GM18520 (cell line): ENCODE measurements around the gene NID2.

Source experiments
- ATAC-seq: cut with Tn5 transposase; IDR thresholded peaks from one replicate; pipeline ENCODE4 v1.9.1; 2021; ENCODE audit not compliant: unreplicated experiment

The NID2 gene

DNA sequence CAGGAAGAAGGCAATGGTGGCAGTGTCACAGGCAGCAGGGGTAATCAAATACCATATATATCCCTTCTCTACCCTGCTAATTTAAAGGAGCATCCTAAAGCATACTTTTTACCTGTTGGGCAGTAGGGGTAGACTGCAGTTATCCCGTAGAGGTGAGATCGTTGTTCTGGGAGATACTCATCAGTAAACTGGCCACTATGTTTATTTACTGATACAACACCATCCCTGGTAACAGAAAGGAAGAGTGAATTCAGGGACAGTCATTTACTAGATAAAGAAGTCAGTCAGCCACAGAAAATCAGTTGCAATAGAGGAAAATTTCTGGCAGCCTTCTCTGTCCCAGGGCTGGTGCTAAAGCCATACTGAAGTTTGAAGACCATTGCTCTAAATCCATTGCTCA lies 63.2 kb downstream of the NID2 start:
- ATAC-seq, result no peak

DNA sequence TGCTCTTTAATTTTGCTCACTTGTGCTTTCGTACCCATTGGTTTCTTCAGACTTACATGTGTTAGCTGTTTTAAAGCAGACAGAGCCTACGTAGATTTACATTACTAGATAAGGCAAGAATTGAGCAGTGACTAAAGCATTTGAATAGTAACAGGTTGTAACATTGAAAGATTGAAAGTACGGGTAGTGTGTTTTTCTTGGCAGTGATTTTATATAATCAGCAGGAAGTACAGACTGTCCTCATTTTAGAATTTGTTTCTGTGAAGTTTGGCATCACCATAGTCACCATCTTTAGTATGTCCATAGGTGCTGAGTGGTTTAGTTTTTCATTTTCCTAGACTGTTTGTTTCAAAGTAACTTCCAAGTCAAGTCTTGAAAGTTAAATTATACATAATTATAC lies 65.5 kb downstream of the NID2 start:
- no peak for ATAC-seq

DNA sequence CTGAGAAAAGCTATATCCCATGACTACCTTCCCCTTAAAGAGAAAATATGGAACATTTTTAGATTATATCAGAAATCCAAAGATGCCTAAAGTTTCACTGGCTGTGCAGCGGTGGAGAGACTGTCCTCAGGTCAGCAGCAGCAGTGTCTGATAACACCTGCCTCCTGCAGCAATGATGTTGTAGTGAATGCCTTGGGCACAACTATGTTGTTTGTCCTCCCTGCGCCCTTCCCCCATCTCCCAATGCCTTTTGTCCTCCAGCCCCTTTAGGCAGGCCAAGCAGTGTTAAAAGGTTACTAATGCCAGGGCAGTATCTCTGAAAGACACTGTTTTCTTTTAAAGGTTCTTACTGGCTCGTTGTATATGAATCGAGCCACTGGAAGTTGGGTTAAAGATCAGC lies 66.3 kb downstream of the NID2 start:
- no peak for ATAC-seq

DNA sequence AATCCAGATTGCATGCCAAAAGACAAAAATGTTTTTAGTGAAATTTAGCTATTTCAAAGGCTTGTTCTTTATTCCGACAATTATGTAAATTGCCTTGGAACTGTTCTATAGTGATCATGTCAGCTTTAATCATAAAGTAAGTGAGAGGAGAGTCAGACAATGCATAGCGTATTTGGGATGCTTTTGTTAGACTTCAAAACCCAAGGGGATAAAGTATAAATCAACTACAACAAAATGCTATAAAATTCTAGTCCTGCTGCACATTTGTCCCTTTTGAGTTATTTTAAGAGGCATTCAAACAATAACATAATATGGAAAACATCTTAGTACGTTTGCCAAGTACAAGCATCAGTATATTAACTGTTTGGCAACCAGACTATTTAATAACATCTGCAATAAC lies 68.2 kb downstream of the NID2 start:
- ATAC-seq, result no peak

DNA sequence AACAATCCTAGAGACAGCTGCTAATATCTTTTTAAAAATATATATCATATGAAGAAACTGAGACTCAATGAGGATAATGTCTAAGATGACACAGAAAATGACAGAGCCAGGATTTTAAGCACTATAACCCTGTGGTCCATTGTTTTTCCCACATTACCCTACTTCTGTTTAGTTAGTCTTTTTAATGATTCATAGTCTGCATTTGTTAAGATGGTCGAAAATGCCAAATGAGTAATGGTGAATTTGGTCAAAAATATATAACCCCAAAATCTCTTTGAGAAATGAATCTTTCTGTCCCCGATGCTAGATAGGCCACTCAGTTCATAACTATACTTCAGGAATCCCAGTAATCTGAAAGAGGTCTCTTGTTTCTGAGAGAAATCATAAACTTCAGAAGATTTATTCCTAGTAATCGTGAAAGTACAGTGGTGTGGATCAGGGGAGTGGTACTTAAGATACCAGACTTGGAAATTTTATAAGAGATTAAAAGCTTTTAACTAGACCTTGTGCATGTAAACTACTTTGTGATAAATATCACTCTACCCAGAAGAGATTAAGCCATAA lies 68.8 kb downstream of the NID2 start:
- ATAC-seq, result no peak

DNA sequence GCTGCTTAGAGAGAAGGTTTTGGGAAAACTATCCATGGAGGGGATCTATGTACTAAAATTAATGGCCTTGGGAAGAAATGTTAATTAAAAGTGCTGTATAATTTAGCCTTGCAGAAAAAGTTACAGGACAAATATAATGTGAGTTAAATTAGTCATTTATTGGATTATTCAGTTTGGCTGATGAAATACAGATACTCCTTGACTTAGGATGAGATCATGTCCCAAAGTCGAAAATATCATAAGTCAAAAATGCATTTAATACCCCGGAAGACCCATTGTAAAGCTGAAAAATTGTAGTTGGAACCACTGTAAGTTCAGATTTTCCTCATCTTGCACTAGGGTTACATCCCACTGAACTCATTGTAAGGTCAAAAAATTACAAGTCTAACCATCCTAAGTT lies 69.8 kb downstream of the NID2 start:
- no peak for ATAC-seq

DNA sequence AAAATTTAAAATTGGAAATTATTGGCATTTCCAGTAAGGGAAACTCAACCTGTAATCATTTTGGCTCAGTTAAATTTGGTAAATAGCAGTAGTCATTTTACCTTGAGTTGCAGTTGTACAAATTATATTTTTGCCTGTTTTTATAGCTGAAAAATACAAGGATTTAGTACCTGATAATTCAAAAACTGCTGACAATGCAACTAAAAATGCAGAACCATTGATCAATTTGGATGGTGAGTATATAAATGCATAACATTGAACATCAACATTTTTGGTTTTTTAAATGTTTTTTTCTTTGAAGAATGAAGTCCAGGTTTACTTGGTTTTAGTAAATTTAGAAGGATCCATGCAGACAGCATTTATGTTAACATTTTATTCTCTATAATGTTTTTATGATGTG lies 70.5 kb downstream of the NID2 start:
- no peak for ATAC-seq

DNA sequence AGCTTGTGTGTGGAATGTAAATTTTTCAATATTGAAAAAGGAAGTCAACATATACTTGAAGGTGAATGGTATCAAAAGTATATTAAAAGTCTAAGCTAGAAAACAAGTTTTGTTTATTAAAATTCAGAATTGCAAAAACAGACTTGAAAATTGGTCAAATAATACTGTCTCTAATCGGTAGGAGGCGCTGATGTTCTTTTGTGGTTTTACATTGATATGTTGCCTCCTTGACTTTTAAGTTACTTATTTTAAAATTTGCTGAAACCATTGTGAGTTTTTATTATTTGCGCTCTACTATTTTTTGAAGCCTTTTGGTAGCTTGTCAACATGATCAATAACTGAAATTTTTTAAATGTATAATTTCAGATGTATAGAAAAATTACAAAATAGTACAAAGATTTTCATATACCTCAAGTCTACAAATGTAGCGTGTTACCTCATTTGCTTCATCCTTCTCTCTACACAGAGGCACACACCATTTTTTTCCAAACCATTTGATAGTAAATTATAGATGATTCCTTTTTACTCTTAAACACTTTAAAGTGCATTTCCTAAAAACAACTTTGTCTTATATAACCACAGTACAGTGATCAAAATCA lies 72.6 kb downstream of the NID2 start:
- ATAC-seq, result no peak

DNA sequence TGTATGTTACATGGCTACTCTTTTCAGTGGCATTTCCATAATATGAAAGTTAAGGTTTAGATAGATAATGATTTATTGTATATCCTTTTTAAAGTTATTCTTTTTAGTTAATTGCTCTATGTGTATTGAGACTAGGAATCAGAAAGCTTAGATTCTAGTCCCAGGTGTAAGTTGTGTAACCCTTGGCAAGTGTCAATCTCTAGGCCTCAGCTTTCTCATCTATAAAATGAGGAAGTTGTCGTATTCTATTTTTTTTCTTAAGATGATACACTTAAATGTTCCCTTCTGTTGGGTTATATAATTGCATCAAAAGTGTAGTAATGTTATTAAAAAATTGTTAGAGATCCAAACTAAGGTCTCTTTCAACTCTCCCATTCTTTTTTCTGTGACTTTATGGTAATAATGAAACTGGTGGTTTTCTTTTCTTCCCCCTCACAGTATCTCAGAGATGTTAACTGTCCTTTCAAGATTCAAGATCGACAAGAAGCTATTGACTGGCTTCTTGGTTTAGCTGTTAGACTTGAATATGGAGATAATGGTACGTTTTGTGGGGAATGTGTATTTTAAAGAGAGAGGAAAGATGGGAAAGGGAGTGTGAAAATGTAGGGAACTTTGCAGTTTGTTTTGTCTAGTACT lies 75.5 kb downstream of the NID2 start:
- no peak for ATAC-seq

DNA sequence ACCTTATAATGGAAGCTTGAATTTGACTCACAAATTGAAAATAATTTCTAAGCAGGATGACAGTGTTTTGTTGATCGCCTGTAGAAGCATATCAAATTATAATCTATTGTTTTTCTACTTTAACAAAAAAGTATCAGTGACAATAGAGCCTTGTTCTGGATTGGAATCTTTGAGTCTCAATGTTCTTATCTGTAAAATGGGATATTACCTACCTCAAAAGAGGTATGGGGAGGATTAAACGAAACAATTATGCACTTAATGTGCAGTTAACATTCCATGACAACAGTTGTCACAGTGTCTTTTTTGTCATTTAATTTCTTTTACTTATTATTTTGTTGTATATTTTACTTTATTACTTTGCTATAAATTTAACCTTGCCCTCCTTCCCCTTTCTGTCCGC lies 78.4 kb downstream of the NID2 start:
- ATAC-seq, result no peak

DNA sequence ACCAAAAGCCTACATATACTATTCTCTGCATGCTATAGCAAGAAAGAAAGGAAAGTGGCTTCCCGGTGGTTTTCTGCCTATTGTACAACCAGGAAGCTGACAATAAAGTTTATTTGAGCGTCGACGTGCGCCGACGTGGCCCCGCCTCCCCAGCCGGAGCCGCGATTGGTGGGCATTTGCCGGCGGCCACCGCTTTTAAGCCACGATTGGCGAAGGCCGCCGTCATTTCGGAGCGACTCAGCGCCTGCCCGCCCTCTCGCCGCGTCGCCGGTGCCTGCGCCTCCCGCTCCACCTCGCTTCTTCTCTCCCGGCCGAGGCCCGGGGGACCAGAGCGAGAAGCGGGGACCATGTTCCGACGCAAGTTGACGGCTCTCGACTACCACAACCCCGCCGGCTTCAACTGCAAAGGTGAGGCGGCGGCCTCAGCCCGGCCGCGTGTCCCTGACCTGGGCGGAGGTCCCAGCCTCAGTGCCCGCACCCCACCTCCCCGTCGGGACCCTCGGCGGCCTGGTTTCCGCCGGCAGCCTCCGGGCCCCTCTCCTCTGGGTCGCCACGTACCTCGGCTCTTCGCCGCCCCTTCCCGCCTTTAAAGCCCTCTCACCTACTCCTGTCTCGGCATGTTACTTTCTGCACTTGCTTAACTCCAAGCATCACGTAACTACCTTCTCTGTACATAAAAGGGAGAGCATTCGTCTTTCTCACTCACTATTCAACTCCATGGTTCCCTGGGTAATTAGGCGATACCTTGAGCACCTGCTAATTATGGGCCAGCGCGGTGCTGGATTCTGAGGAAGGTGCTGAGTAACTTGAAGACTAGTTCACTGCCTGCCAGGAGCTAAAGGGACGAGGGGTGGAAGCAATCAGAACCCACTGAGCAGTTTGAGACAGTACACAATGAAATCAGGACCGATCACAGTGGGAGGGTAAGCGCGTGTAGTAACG lies 79.3 kb downstream of the NID2 start, which contains the start of gene RTRAF:
Gene RTRAF, plus strand, starts transcription at position 254 of the 942 bp plus-strand sequence. Its CDS starts 94 bp downstream, at position 348.
- peak; percentile 90 for ATAC-seq

DNA sequence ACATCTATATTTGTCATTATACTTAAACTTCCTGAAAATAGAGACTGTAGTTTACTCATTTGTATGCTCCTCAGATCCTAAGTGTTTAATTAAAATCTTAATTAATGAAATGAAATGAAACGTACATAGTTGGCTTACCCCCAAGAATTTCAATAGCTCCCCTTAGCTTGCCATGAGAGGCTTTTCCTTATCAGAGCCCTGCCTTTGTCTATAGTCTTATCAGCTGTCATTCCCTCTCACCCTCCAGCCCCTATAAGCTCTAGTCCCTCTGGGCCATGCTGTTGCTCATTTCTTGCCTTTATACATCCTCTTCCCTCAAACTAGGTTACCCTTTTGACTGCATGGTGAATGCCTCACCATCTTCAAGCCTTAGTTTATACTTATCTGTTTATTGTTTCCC lies 80.6 kb downstream of the NID2 start:
- ATAC-seq, result no peak

DNA sequence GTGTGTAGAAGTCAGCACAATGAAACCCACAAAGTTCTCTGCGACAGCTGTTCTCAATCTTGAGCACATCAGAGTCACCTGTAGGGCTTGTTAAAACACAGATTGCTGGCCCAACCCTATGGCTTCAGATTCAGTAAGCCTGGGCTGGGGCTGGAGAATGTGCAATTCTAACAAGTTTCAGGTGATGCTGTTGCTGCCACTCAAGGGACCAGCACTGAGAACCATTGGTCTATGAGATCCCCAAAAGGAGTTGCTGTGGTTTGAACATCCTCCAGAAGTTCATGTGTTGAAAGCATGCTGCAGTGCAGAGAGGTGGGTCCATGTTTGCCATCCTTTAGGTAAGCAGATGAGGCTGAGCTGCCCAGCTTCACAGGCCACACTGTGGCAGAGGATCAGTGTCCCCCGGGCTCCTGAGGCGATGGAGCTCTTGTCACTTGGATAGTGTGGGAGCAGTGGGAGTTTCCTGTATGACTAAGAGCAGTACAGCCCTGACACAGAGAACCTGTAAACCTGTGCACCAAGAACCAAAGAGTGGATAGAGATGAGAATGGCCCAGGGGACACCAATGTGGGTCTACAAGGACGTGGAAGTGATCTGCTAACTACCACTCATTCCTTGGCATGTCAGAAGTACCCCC lies 87.5 kb downstream of the NID2 start:
- ATAC-seq, result no peak

DNA sequence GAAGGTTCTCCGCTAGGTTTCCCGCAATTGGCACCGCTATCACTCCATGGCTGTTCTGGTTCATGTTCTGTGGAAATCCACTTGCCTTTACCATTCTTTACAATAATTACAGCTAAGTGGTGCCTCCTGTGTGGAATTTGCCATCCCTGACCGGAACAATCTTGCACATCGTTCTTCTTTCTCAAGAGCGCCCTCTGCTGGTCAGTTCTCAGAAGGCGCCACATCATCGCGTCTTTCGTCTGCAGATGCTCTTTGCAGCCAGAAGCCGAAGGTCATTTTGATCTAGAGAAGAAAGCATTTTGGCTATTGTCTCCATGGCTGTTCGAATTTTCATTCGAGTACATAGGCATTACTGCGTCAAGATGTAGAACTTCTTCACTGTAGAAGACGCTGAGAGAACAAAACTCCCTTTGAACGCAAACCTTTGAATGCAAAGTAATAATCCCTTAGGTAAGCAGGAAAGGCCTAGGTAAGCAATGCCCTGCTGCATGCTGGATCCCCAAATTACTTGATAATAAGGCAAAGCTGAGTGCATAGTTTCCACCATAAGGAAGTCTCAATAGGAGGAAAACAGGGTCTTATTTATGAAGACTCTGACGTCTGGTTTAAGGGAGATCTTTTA lies 89.7 kb downstream of the NID2 start:
- ATAC-seq, result no peak

DNA sequence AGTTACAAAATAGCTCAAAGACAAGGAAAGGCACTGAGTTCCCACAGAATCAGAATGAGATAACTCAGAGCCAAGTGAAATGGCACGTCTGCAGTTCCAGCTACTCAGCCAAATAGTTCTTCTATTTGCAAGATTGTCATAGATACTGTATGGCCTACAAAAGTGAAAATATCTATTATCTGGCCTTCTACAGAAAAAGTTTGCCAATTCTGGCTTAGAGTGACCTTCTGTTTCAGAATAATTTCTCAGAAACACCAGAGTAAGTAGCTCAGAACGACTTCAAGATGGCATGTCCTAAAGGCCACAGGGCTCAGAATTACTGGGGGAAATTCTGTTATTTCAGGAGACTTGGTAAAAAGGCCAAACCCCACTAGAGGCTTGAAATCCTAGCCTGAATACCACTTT lies 90.2 kb downstream of the NID2 start:
- no peak for ATAC-seq

DNA sequence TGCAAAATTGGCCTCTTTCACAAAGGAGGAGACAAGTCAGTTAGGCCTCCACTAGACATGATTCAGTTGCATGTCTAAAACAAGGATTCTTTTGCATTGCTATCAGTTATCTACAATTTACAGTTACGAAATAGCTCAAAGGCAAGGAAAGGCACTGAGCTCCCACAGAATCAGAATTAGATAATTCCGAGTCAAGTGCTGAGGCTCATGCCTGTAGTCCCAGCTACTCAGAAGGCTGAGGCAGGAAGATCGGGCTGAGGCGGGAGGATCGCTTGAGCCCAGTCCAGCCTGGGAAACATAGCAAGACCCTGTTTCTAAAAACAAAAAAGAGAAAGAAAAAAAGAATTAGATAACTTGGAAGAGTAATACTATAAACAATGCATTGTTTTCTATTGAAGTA lies 91.8 kb downstream of the NID2 start:
- ATAC-seq, result no peak

DNA sequence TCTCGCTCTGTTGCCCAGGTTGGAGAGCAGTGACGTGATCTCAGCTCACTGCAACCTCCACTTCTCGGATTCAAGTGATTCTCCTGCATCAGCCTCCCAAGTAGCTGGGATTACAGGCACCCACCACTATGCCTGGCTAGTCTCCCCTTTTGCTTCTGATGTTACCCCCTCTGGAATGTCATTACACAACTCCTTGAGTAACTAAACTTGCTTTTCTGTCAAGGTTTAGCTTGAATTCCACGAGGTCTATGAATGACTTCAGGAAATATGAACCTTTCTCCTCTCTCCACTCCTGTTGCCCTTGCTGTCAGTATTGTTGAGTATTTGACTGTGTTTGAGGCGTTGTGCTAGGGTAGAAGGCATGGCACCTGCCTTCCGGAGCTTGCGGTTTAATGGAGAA lies 96.3 kb downstream of the NID2 start:
- no peak for ATAC-seq

DNA sequence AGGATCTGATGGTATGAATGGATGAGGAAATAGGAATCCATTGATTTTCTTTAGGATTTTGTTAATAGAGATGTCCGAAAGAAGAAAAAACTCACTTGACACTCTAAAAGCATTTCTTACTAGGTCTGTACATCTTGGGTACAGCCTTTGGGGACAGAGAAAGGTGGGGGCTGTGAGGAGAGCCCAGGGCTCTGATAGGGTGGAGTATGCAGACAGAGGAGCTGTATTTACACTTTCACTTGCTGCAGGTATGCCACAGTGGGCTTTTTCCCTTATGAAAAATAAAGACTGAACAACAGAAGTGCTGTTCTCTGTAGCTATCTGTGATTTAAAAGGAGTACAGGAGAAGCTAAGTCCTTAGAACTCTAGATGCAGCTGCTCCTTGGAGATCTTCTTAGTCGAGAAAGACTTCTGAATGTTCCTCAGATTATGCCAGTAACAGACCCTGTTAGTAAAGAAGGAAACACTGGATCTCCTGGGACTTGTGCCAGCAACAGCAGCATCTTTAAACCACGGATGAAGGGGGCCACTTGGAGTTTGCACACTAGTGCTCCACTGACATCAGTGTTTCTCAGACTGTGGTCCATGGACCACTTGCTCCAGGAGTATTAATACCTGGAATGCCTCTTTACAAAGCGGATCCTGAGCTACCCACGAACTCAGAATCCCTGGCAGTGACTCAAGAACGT lies 98.9 kb downstream of the NID2 start:
- ATAC-seq, result no peak

DNA sequence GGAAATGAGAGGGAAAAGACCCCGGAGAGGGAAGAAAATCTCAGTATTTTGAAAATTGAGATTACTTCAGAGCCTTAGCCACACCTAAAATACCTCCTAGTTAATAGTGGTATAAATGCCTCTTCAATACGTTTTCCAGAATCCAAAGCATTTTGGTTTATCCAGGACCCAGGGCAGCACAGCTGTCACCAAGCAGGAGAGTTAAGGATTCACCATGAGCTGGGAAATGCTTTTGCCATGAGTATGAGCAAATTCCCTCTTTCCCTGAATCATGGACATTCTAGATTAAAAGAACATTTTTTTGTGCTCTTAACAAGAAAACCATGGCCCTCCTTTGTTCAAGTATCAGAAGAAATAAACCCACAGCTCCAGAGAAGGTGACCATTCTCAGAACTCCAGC lies 101.3 kb downstream of the NID2 start:
- no peak for ATAC-seq

DNA sequence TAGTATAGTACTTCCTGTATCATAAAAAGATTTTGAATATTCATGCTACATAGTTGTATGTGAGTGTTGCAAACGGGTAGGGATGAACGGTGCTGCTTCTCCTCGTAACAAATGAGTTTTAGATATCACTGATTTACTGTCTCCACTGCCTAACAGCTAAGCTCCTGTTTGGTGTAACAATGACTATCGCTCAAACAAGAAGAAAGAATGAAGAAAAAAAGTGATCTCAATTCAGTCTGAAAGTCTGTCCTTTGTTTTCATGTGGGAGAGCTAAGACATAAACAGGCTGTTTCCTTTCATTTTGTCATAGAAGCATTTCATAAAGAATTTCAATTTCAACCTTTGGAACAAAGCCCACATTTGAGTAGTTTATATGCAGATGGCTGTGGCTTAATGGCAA lies 105.6 kb downstream of the NID2 start:
- ATAC-seq, result no peak
